Left cardiac atrium (tissue), 4 donors: ENCODE results near the gene REXO4. TPM values are rescaled to one million over a fixed set of nuclear protein-coding genes. Genes with fewer than 3 reads are reported as not detected.
"Not testable (repeated sequence)": the region's sequence is repeated elsewhere in the genome, so short reads cannot be mapped to it uniquely, and the experiment has no call there.

Experiments used
- ATAC-seq, 2 donors: fragments of 200-7000 bp; cut with Tn5 transposase; one replicate each; pipeline ENCODE4 v1.9.1; 2020; ENCODE audit warnings: mild to moderate bottlenecking in 2 of 2, moderate library complexity in 2 of 2
- DNase-seq: peaks from one replicate; pipeline ENCODE4 v3.0.0-alpha.2; 2020
- intact Hi-C, 2 donors: fragments of 100-400 bp; cut with DNase I; formaldehyde crosslinking; loops; one replicate each; pipeline versions ENCODE4 v1.14.1 to v1.15.1; 2022 to 2023
- total RNA-seq, 2 donors: library from RNA; stranded (reverse); fragmentation: NEBNext Ultra II Directional; extraction: Animal tissue kit (Norgen Biotek cat#: 25700); gene quantifications; one replicate each; pipeline ENCODE4 v1.2.1, GENCODE V29; 2021
- donor health status: DM: no; HTN: yes; CAD: no.
- donor health status: DM: no; HTN: yes; CAD: no; lungs with severe emphysema.
- donor health status: DM: yes; HTN: yes; CAD: no.
- donor health status: Dilated cardiomyopathy.

Gene REXO4
- total RNA-seq, 2 donors from 2014 or later: 12.2 to 12.6 TPM

DNA sequence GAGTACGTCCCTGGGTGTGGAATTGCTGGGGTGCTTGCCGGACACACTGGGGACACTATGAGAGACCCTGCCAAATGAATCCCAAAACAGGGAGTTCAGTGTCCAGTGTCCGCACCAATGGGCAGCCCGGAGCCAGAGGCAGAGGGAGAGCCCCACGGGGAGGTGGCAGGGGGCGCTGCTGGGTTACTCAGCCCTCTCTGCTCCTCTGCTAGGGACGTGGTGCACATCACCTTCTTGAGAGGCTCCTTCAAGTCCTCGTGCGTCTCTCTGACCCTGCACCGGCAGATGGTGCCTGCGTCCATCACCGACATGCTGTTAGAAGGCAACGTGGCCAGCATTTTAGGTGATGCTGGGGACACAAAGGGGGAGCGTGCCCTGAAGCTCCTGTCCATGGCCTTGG is 20.9 kb downstream of the REXO4 start:
- intact Hi-C loops: no loop called here
- no peak for DNase-seq
- peak; percentile 8 to 17 for ATAC-seq

DNA sequence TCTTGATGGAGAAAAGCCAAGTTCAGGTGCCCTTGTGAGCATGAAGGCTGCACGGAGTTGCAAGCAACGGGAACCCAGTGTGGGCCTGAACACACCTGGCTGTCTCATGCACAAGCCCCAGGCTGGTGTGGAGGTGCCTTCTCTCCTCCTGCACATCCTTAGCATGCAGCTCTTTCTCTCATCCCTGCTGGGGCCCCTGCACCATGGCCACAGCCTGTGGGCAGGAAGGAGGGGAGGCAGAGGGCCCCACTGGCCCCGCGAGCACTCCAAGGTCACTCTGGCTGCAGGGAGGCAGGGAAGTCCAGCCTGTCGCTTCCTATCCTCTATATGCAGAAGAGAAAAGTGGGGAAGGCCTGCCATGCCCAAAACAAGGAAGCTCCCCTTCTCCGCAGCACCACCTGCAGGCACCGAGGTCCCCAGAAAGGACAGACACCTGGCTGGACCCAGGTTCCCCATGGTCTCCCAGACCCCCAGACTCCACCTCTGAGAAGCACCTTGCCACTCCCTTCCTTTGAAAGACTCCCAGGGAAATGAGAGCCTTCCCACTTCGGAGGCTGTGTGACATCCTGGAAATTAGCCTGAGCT is 23.0 kb downstream of the REXO4 start:
- DNase-seq (no peak), ATAC-seq (no peak)
- intact Hi-C loops: no loop called here

DNA sequence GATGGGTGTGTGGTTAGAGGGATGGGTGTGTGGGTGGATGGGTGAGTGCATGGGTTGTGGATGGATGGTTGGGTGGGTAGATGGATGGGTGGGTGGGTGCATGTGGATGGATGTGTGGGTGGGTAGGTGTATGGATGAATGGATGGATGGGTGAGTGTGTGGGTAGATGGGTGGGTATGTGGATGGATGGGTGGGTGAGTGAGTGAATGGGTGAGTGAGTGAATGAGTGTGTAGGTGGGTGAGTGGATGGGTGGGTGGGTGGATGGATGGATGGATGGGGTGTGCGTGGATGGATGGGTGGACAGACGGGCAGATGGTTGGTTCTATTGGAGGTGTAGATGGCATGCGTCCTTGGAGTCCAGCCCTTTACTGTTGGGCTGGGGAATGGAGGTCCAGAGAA is 24.4 kb downstream of the REXO4 start:
- intact Hi-C loops: no loop called here
- DNase-seq: no peak
- no peak for ATAC-seq

DNA sequence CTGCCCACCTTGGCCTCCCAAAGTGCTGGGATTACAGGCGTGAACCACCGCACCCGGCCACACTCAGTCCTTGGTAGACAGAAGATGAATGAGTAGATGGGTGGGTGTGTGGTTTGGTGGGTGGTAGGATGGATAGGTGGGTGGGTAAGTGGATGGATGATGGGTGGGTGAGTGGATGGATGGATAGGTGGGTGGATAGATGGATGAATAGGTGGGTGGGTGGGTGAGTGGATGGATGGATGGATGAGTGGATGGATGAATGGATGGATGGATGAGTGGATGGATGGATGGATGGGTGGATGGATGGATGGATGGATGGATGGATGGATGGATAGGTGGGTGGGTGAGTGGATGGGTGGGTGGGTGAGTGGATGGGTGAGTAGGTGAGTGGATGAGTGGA is 25.5 kb downstream of the REXO4 start:
- ATAC-seq, DNase-seq, intact Hi-C loops: not testable (repeated sequence)

DNA sequence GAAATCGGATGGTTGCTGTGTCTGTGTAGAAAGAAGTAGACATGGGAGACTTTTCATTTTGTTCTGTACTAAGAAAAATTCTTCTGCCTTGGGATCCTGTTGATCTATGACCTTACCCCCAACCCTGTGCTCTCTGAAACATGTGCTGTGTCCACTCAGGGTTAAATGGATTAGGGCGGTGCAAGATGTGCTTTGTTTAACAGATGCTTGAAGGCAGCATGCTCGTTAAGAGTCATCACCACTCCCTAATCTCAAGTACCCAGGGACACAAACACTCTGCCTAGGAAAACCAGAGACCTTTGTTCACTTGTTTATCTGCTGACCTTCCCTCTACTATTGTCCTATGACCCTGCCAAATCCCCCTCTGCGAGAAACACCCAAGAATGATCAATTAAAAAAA is 26.4 kb downstream of the REXO4 start:
- intact Hi-C loops: not testable (repeated sequence)

DNA sequence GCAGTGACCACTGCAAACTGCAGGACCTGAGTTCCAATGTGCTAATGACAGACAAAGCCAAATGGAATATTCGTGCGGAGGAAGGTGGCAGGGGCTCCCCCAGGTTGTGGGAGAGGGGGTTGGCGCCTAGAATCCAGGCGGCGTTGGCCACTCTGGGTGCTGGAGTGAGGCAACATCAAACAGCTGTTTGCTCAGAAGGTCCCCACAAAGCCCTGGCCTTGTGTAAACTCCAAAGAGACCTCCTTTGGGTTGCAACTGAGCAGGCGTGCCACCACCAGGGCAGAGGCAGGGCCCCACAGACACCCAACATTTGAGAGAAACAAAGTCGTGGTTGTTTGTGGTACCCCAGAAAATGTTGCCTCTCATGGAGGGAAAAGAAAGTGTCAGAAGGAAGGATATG is 27.1 kb downstream of the REXO4 start:
- ATAC-seq (no peak), DNase-seq (no peak)
- intact Hi-C loops: no loop called here

More for the DNA sequence above, 26.4 kb downstream of the REXO4 start:
- not testable (repeated sequence) for ATAC-seq, DNase-seq

DNA sequence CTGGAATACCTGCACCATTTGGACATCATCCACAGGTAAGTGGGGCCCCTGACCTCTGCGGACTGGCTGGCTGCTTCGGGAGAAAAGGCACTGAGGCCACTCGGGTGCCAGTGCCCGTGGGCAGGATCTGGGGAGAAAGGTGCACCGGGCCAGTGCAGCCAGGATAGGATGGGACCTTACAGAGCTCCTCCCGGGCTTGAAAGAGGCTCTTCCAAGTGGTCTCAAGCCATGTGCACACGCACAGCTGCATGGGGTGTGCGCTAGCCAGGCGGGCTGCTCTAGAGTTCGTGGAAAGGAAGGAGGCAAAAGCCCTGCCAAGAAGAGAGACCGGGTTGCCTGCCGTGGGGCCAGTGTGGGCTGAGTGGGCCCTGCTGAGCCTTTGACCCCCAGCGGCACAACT is 28.2 kb downstream of the REXO4 start:
- DNase-seq: no peak
- intact Hi-C loops: no loop called here
- ATAC-seq: no peak

DNA sequence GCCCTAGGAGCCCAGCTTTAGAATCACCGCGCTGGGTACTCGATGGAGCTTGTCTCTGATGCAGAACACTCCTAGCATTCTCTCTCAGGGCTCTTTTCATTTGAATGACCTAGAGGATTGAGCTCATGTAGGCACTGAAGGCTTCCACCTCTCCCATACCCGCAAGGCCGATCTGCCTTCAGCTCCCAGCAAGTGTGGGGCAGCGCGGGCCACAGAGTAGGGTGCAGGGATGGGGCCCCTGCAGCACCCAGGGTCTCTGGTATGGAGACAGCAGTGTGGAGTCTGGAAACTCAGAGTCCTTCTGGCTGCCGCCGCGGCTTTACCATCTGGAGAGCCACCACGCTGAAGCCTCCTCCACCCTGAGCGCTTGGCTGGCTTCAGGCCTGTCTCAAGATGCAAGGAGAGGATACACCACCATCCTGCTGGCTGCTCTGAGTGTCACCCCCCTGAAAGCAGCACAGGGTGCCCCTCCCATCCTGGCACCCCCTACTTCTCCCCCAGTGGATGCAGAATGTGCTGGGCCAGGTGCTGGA is 28.7 kb downstream of the REXO4 start:
- intact Hi-C loops: no loop called here
- DNase-seq: no peak
- no peak for ATAC-seq

DNA sequence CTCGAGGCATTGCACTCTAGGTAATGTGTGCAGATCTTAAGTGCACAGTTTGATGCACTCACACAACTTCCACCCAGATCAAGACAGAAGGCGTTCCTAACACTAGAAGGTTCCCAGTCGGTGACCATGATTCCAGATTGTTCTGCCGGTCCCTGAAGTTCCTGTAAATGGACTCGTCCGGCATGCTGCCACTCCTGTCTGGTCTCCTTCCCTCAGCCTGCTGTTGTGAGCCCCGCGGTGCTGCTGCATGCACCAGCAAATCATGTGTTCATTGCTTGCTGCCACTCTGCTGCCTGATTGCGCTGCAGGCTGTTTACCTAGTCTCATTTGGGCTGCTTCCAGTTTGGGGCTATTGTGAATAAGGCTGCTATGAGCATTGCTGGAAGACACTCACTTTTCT is 30.1 kb downstream of the REXO4 start:
- intact Hi-C loops: no loop called here
- no peak for ATAC-seq
- DNase-seq: no peak

DNA sequence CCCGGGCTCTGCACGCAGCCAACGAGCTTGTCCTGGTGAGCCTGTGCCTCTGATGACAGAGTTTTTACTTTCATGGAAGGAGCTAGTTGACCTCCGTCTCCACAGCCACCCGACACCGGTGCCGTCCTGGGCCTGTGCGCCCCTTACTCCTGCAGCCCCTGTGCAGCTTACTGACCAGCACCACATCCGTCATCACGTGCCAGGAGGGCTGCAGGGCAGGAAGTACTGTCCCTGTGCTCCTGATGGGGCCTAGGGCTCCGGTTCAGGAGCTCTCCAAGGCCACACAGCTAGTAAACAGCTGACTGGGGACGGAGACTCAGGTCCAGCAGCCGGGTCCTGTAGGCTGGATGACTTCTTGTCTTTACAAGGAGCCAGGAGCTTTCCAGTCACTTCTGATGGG is 31.5 kb downstream of the REXO4 start:
- intact Hi-C loops: no loop called here
- no peak for ATAC-seq
- no peak for DNase-seq

DNA sequence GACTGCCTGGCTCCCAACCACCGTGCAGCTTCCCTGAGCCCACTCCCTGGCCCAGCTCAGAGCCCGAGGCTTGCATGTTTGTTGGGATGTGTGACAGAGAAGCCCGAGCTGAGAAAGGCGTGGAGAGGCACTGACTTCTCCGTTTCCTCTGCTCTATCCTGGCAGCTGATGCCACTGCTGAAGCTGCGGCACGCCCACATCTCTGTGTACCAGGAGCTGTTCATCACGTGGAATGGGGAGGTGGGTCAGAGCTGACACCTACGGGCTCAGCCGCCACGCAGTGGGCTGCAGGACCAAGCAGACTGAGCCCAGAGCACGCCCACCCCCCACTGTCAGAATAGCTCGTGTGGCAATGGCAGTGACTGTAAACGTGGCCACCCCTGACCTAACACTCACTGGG is 32.4 kb downstream of the REXO4 start:
- ATAC-seq (no peak), DNase-seq (no peak)
- intact Hi-C loops: no loop called here

DNA sequence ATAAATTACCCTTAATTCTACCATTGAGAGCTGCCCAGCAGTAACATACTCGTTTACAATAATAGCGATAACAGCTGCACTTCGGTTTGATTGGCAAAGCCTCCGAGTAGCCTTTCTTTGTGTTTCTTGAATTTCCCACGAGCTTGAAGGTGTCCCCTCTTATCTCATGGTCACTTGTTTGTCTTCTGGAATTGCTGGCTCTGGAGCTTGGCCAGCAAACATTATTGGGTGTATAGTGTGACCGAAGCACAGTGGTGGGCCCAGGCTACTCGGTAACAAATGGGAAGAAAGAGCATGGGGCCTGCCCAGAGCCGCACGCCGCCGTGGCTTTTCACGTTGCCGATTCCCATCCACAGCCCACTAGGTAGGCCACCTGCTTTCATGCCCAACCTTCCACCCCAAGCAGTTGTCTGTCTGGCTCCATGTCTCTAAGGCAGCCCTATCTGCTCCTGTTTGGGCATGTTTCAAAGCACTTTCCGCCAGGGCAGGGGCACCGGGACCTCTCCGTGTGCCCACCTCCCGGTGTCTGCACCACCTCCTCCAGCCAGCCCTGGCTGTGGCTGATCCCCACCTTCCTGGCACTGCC is 33.0 kb downstream of the REXO4 start:
- DNase-seq: no peak
- no peak for ATAC-seq
- intact Hi-C loops: no loop called here

DNA sequence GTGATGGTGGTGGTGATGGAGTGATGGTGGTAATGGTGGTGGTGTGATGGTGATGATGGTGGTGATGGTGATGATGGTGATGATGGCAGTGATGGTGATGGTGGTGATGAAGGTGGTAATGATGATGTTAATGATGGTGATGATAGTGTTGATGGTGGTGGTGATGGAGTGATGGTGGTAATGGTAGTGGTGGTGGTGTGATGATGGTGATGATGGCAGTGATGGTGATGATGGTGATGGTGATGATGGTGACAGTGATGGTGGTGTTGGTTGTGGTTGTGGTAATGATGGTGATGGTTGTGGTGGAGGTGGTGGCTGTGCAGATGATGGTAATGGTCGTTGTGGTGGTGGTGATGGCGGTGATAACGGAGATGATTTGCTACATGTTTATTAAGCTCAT is 34.4 kb downstream of the REXO4 start:
- DNase-seq: no peak
- intact Hi-C loops: no loop called here
- no peak for ATAC-seq

DNA sequence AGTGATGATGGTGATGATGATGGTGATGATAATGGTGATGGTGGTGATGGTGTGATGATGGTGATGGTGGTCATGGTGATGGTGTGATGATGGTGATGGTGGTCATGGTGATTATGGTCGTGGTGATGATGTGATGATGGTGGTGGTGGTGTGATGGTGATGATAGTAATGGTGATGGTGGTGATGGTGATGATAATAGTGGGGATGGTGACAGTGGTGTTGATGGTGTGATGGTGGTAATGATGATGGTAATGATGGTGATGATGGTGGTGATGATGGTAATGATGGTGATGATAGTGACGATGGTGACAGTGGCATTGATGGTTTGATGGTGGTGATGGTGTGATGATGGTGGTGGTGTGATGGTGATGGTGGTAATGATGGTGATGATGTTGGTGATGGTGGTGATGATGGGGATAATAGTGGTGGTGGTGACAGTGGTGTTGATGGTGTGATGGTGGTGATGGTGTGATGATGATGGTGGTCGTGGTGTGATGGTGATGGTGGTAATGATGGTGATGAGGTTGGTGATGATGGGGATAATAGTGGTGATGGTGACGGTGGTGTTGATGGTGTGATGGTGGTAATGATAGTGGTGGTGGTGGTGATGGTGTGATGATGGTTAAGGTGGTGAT is 35.2 kb downstream of the REXO4 start:
- no peak for ATAC-seq
- DNase-seq: no peak
- intact Hi-C loops: no loop called here

DNA sequence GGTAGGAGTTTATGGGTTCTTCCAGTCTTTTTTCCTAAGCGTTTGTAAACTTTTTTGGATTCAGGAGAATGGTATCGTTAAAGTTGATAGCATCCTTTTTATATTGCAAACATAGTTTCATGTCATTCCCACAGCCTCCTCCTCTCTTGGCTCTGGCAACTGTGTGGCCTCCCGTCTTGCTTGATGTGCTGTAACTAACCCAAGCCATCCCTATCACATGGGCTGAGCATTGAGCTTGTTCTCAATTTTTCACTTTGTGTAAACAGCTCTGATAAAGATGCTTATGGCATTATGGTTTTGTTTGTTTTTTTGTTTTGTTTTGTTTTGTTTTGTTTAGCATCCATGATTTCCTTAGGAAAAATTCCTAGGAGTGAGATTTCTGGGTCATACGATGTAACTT is 37.1 kb downstream of the REXO4 start:
- intact Hi-C loops: no loop called here
- DNase-seq: no peak
- ATAC-seq: no peak

DNA sequence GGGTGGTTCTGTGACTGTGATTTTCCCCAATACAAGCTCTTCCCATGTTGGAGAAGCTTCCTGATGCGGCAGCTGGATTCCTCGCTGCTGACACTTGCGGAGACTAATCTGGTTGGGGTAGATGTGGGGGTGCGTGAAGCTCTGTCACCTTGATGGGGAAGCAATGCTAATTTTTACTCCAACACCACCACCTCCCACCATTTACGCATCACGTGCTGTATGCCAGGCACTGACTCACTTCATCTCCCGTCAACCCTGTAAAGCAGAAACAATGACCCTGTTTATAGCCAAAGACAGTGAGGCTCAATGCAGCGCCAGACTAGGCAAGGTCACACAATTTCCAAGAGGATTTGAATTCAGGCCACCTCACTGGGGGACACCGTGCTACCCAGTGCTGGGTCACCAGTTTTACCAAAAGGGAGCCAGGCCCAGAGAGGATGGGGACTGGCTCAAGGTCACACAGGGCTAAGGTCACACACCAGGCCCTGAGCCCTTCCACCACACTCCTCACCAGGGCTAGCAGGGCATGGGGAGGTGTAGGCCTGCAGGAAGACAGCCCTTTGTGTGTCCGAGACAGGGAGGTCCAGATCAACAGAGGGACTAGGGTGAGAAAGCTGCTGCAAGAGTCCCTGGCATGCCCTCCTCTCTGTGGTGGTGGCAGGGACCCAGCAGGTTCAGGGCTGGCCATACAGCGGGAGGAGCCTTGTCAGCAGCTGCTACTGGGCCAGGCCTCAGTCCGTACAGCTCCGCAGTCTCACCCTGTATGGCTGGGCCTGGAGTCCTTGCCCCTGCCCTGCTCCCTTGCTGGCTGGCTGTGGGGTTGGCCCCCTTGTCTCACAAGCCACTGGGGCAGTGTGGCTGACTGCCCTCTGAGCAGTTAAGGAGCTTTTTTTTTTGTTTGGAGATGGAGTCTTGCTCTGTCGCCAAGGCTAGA is 38.4 kb downstream of the REXO4 start:
- intact Hi-C loops: loop anchor here in 1 of 2 donors (5.0 kb wide), 1 partner anchor 38 kb away; the partner anchor contains the start of gene REXO4

DNA sequence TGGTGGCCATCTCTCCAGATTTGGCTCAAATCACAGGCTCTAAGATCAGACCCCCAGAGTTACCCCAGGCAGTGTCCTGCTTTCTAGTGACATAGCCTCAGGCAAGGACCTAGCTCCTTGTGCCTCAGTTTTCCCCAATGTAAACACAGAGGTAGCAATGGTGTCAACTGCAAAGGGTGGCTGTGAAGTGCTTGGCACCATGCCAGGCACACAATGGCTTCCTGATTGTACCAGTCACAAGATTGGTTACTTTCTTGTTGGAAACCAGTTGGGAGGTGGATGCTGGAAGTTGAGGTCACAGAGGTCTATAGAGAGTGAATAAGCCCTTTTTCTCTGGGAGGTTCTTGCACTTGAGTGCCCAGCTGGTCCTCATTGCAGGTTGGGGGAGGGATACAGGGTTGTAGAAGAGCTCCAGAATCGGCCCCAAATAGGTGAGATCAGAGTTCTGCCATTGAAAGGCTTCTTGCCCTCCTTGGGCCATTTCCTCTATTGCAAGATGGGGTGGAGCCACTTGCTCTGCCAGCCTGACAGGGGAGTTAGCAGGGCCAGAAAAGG is 39.3 kb downstream of the REXO4 start:
- DNase-seq: no peak
- no peak for ATAC-seq
- intact Hi-C loops: loop anchor here in 1 of 2 donors (5.0 kb wide), 1 partner anchor 39 kb away; the partner anchor contains the start of gene REXO4

More for the DNA sequence above, 38.4 kb downstream of the REXO4 start:
- ATAC-seq: no peak
- DNase-seq: no peak

DNA sequence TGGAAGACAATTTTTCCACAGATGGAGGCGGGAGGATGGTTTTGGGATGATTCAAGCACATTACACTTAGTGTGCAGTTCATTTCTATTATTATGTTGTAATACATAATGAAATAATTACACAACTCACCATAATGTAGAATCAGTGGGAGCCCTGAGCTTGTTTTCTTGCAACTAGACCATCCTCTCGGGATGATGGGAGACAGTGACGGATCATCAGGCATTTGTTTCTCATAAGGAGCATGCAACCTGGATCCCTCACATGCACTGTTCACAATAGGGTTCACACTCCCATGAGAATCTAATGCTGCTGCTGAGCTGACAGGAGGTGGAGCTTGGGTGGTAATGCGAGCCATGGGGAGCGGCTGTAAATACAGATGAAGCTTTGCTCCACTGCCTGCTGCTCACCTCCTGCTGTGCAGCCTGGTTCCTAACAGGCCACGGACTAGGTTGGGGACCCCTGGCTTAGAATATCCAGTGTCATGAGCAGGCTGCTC is 40.0 kb downstream of the REXO4 start:
- DNase-seq: no peak
- no peak for ATAC-seq
- intact Hi-C loops: loop anchor here in 1 of 2 donors (5.0 kb wide), 1 partner anchor 40 kb away; the partner anchor contains the start of gene REXO4

DNA sequence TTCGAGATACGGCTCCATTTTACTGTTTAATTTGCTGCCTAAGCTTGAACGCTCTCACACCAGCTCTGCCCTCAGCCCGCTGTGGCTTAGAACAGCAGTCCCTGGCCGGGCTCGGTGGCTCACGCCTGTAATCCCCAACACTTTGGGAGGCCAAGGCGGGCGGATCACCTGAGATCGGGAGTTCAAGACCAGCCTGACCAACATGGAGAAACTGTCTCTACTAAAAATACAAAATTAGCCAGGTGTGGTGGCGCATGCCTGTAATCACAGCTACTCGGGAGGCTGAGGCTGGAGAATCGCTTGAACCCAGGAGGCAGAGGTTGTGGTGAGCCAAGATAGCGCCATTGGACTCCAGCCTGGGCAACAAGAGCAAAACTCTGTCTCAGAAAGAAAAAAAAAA is 40.5 kb downstream of the REXO4 start:
- intact Hi-C loops: loop anchor here in 1 of 2 donors (5.0 kb wide), 1 partner anchor 40 kb away; the partner anchor contains the start of gene REXO4
- not testable (repeated sequence) for DNase-seq, ATAC-seq
